BE2C (cell line): ENCODE measurements around the gene WDR45B.

ENCODE experiments used
- DNase-seq: peaks from one replicate; pipeline ENCODE4 v3.0.0-alpha.2; 2020
- H3K27me3 ChIP-seq: fragments of 250-450 bp; sonication (Bioruptor Pico); 2 replicates; pipeline ENCODE4 v1.5.1; 2020; ENCODE audit warnings: mild to moderate bottlenecking
- H3K36me3 ChIP-seq: fragments of 250-450 bp; sonication (Bioruptor Pico); 2 replicates; pipeline ENCODE4 v1.5.1; 2020; ENCODE audit warnings: mild to moderate bottlenecking
- H3K4me1 ChIP-seq: fragments of 250-450 bp; sonication (Bioruptor Pico); 2 replicates; pipeline ENCODE4 v1.5.1; 2020
- H3K4me3 ChIP-seq: 2 replicates; pipeline ENCODE4 v1.5.1; 2011; ENCODE audit warnings: low read depth, low read length
- H3K9me3 ChIP-seq: fragments of 250-450 bp; sonication (Bioruptor Pico); 2 replicates; pipeline ENCODE4 v1.5.1; 2020
- TF ChIP-seq, protein P1 (sequence below): IDR thresholded peaks from 2 replicates; pipeline ENCODE4 v1.5.1; 2012; ENCODE audit warnings: mild to moderate bottlenecking, low read depth, low read length

WDR45B gene

DNA sequence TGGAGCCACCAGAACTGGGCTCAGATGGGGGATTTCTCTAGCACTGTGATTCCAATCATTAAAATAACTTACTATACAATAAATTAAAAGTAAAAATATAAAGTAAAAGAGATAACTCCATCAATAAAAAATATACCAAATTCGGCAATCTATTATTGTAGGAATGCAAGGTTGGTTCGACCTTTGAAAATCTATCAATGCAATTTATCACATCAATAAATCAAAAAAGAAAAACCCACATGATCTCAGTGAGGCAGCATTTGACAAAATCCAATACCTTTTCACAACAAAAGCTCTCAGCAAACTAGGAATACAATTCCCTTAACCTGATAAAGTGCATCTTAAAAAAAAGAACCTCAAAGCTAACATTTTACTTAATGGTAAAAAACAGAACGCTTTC, 33.3 kb upstream of the WDR45B start:
- no peaks in the 10 kb centered on the region for H3K4me1 ChIP-seq
- TF ChIP-seq, protein P1, sequence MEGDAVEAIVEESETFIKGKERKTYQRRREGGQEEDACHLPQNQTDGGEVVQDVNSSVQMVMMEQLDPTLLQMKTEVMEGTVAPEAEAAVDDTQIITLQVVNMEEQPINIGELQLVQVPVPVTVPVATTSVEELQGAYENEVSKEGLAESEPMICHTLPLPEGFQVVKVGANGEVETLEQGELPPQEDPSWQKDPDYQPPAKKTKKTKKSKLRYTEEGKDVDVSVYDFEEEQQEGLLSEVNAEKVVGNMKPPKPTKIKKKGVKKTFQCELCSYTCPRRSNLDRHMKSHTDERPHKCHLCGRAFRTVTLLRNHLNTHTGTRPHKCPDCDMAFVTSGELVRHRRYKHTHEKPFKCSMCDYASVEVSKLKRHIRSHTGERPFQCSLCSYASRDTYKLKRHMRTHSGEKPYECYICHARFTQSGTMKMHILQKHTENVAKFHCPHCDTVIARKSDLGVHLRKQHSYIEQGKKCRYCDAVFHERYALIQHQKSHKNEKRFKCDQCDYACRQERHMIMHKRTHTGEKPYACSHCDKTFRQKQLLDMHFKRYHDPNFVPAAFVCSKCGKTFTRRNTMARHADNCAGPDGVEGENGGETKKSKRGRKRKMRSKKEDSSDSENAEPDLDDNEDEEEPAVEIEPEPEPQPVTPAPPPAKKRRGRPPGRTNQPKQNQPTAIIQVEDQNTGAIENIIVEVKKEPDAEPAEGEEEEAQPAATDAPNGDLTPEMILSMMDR, result no peak
- no peak for DNase-seq

DNA sequence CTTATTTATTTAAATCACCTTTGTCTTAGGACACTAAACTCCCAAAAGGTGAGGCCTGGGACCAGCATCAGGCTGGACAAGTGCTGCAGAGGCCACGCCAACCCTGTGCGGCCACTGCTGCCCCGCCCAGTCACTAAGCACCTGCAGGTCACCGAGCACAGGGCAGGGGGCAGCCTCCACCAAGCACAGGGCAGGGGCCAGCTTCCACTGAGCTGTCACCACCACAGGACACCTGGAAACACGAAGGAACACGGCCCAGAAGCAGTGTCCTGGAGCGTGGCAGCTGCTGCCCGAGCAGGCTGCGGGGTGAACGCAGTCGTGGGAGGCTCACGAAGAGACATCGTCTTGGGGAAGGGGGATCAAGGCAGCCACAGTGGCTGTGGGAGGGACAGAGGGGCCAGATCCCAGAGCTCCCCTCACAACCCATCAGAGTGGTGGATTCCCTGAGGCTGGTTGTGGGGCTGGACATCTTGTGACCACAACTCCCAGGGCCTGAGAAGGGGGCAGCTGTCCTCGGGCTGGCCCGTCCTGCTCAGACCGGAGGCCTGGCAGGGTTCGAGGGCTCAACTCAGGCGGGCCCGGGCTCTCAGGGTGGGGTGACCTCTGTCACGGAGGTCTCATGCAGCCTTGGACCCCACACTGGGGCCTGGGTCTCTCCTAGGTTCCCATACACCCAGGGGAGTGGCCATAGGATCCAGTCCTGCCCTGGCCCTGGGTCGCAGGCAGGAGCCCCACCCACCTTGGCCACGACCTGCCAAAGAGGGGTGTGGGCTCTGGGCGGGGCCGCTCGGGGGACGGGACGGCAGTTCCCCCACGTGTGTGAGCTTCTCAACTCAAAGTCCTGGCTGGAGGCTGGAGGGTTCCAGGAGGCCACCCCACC, 31.6 kb upstream of the WDR45B start:
- Histone ChIP-seq H3K27me3 (no peaks in the 10 kb centered on the region), H3K36me3 (no peaks in the 10 kb centered on the region), H3K4me3 (no peak overlapping the region), H3K9me3 (peaks cover 4% of the 10 kb centered on the region; the same call in 1 of the 2 replicates), H3K4me1 (no peaks in the 10 kb centered on the region)
- TF ChIP-seq, protein P1, result no peak
- DNase-seq, result no peak

More for the DNA sequence above, 33.3 kb upstream of the WDR45B start:
- no peak overlapping the region for H3K4me3 ChIP-seq
- peaks cover 4% of the 10 kb centered on the region; the same call in 1 of the 2 replicates for H3K9me3 ChIP-seq
- no peaks in the 10 kb centered on the region for H3K27me3 ChIP-seq
- no peaks in the 10 kb centered on the region for H3K36me3 ChIP-seq

DNA sequence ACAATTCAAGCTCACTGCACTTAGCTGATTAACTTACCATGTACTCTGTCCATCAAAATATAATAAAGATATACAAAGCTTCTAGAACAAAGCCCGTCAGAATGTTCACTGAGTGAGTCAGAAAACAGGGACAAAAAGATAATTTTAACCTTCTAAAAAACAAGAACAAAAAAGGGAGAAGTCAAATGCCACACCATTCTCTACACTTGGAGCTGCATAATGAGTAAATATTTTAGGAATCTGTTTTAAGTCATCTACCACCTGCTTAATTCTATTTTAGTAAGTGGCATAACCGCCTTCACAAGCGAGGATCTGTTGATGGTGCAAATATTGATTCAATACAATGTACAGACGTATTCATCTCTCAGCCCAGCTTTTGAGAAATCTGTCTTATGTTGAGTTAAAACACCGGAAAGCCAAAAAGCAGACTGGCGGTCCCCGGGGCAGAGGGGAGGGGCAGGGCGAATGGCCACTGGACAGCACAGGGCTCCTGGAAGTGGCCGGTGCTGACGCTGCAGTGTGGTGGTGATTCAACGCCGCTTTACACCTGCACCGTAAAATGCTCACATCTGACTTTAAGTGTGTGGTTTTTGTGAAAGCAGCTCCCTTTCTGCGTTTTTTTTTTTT, 30.1 kb upstream of the WDR45B start:
- H3K36me3 ChIP-seq, result no peaks in the 10 kb centered on the region
- TF ChIP-seq, protein P1, result no peak
- no peak for DNase-seq
- H3K4me3 ChIP-seq, result no peak overlapping the region
- peaks cover 4% of the 10 kb centered on the region; the same call in 1 of the 2 replicates for H3K9me3 ChIP-seq
- no peaks in the 10 kb centered on the region for H3K27me3 ChIP-seq
- H3K4me1 ChIP-seq, result no peaks in the 10 kb centered on the region

DNA sequence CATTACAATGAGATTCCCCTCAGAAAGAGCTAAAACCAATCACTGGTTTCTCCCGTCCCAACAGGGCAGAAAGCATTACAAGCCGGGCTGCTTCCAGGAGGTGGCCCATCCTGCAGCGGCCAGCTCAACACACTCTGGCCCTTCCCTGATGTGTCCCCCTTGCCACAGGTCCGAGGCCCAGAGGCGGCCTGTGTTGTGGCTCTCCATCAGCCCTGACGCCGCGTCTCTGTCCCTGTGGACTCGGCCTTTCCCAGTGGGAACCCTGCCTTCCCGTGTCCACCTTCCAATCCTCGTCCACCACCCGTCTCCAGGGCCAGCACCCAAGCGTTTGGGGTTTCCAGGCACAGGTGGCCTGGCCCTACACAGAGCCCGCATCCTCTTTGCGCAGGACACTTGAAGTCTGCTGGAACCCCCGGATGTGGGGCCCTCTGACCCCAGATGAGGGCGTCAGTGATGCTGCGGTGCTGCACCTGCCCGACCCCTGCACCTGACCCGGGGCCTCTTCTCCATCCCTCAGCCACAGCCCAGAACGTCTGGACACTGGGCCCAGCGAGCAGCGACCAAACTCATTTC, 29.2 kb upstream of the WDR45B start:
- no peaks in the 10 kb centered on the region for H3K27me3 ChIP-seq
- H3K36me3 ChIP-seq, result no peaks in the 10 kb centered on the region
- TF ChIP-seq, protein P1, result no peak
- H3K4me1 ChIP-seq, result no peaks in the 10 kb centered on the region
- DNase-seq, result no peak
- H3K9me3 ChIP-seq, result peaks cover 4% of the 10 kb centered on the region; the same call in 1 of the 2 replicates
- no peak overlapping the region for H3K4me3 ChIP-seq

DNA sequence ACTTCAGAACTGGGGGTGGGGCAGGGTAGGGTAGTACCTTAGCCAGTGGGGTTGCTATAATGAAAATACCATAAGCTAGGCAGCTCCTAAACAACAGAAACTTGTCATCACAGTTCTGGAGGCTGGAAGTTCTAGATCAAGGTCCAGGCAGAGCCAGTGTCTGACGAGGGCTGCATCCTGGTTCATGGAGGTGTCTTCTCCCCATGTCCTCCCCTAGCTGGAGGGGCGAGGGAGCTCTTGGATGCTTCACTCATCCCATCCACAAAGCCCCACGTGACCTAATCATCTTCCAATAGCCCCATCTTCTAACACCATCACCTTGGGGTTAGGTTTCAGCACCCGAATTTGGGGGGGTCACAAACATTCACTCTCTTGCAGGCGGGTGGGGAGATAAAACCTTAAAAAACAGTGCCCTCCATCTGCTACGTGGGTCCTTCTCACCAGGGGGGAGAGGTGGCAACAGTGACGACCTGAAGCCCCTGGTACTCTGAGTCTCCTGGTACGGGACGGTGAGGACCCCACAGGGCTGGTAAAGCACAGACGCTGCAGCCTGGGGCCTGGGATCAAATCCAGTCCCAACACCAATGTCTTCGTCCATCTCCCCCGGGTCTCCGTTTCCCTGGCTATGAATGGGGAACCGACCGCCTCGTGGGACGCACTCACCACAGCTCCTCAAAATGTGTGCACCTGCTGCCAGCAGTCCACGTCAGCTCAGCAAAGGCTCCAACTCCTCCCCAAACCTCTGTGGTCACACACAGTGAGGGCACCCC, 27.4 kb upstream of the WDR45B start:
- Histone ChIP-seq H3K9me3 (no peaks in the 10 kb centered on the region; the same call in 1 of the 2 replicates), H3K27me3 (no peaks in the 10 kb centered on the region), H3K4me1 (no peaks in the 10 kb centered on the region), H3K4me3 (no peak overlapping the region), H3K36me3 (no peaks in the 10 kb centered on the region)
- DNase-seq, result no peak
- TF ChIP-seq, protein P1, result no peak
